Femur (tissue), 1 donor: Measurements from ENCODE around the gene ZBTB37.
A peak's percentile ranks its signal among the peaks of the same experiment; 100 is the strongest.
"Not testable (repeated sequence)": the region's sequence is repeated elsewhere in the genome, so short reads cannot be mapped to it uniquely, and the experiment has no call there.

Experiments
- DNase-seq: peaks from one replicate; pipeline ENCODE4 v3.0.0-alpha.2; 2017

Gene ZBTB37

DNA sequence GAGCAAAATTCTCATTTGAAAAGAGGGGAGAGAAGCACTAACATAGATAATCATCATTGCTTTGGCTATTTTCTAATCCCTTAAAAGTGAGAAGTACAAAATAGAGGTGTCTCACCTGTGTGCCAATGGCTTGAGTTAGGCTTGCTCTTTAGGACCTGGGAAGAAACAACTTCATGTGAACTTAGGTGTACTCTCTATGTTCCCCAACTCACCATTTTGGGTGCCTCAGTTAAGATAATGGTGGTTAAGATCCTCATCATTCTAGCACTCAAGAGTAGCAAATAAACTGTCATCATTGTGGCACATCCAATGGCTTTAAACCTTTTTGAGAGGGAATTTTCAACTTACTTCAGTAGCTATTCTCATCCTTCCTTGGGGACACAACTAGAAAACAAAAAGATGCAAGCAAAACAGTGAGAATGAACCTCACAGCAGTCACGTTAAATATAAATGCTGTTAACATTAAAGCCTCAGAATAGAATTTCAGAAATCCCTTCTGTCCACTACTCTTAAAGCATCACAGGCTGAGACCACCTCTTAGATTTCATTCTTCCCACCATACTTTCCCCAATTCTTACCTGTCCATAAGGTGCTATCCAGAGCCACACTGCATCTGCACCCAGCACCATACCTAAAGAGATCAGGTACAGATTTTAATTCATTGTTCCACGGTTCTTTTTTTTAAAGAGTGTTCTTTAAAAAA, 1.6 kb upstream of the ZBTB37 start:
- no peak for DNase-seq

DNA sequence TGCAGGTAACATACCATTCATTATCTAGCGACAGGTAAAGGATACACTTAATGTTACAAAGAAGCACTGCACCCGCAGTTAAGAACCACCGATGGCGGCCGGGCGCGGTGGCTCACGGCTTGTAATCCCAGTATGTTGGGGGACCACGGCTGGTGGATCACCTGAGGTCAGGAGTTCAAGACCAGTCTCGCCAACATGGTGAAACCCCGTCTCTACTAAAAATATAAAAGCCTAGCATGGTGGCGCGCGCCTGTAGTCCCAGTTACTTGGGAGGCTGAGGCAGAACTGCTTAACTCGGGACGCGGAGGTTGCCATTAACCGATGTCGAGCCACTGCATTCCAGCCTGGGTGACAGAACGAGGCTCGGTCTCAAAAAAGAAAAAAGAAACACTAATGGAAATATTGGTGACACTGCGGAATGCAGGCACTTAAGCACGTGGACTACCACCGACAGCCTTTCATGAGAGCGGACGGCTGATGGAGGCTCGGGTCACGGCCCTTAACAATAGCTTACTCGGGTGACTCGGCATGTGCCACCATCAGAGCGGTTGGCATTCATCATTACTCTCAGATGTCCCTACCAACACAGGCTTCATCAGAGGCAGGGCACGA, 933 bp upstream of the ZBTB37 start:
- no peak for DNase-seq

DNA sequence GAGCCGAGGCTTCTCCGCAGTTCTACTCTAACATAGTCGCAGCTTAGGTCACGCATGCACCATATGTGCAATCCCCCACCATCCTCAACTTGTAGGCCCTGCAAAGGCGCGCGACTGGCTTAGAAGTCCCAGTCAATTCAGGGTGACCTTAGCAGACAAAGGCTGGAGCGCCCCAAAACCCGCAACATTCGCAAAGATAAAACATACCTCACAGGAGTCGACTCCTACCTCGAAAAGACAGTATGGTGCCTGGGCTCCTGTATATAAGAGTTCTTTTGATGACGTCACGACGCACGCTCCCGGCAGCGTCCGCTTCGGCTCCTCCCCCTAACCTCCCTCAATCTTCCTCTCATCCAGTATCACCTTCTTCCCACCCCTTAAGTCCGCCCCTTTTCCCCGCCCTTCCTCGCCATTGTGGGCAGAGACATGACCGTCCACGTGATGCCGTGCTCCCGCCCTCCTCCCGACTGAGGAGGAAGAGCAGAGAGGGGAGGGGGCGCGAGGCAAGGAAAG, 371 bp upstream of the ZBTB37 start, which contains the start of gene GAS5:
Gene GAS5, minus strand, starts transcription at position 237 of the 513 bp plus-strand sequence.
- DNase-seq: peak; percentile 100

DNA sequence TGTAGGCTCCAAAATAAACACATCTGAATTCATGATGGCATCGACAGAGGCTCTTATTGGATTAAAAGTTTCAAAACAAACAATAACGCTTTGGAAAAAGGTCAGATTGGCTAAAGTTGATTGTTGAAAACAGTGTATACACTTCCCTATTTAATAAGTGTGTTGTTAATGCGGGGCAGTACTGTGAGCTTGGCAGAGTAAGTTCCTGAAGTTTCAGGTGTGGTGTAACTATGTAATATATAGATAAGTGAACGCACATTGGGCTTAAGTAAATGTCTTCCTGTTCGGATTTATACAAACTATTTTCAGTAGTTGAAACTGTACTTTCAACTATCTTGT, 810 bp downstream of the ZBTB37 start:
- no peak for DNase-seq

DNA sequence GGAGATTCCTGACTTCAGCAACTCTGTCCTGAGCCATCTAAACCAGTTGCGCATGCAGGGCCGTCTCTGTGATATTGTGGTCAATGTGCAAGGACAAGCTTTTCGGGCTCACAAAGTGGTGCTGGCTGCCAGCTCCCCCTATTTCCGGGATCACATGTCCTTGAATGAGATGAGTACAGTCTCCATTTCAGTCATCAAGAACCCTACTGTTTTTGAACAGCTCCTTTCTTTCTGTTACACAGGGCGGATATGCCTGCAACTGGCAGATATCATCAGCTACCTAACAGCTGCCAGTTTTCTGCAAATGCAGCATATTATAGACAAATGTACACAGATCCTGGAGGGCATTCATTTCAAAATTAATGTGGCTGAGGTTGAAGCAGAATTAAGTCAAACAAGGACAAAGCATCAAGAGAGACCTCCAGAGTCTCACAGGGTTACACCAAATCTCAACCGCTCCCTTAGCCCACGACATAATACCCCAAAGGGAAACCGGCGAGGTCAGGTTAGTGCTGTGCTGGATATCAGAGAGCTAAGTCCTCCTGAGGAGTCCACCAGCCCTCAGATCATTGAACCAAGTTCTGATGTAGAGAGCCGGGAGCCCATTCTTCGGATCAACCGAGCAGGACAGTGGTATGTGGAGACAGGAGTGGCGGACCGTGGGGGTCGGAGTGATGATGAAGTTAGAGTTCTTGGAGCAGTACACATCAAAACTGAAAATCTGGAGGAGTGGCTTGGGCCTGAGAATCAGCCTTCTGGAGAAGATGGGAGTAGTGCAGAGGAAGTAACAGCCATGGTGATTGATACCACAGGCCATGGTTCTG, 2.3 kb downstream of the ZBTB37 start:
- no peak for DNase-seq

DNA sequence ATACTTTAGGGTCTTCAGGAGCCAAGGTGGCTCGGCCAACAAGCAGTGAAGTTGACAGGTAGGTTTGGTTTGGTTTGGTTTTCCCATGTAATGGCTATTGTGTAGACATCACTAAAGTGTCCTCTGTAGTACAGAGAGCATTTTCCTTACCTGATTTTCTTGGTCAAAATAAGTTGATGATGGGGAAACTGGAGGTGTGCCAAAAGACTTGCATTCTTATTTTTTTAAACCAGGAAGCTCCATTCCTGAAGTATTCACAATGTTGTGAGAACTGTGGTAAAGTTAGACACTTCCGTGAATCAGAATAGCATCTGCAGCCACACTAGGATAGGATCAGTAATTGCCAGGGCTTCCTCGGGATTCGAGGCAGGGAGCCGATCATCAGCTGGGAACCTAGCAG, 2.9 kb downstream of the ZBTB37 start:
- no peak for DNase-seq

DNA sequence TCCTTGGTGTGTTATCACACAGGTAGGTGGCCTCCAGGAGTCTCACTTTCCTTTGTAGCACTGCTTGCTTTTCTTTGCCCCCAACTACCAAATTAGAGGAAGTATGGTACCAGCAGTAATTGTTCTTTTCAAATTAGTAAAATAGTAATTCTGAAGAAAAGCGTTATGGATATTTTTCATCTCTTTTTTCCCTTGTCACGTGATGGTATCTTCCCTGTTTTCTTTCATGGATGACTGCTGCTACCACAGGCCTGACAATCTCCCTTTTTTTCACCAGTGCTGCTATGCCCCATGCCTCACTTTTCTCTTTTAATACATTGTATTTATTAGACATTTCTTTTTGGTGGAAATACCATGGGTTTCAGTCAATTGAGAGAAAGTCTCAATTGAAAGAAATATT, 3.3 kb downstream of the ZBTB37 start:
- no peak for DNase-seq

DNA sequence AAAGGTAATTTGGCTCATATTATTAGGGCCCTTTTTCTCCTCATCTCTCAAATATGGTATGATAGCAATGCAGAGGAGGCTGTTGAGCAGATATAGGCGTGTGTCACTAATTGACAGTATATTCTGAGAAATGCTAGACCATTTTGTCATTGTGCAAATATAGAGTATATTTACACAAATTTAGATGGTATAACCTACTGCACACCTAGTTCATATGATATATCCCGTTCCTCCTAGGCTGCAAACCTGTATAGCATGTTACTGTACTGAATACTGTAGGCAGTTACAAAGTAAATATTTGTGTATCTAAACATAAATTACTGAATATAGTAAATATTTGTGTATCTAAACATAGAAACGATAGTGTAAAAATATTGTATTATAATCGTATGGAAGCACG, 8.6 kb downstream of the ZBTB37 start:
- no peak for DNase-seq

DNA sequence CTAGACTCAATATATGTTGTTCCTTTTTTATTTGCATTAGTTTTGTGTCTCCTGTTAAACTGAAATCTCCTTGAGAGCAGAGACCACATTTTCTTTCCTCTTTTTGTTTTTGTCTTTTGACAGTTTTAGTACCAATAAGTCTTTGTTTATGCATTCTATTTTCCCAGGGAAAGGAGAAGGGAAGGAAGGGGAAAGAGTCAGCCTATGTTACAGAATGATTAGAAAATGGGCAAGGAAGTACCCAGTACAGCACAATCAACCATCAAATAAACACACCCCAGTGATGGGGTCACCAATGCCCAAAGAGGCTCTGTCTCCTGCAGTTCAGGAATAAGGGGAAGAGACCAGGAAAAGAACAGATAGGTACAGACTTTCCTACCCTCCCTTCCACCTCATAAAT, 10.1 kb downstream of the ZBTB37 start:
- no peak for DNase-seq

DNA sequence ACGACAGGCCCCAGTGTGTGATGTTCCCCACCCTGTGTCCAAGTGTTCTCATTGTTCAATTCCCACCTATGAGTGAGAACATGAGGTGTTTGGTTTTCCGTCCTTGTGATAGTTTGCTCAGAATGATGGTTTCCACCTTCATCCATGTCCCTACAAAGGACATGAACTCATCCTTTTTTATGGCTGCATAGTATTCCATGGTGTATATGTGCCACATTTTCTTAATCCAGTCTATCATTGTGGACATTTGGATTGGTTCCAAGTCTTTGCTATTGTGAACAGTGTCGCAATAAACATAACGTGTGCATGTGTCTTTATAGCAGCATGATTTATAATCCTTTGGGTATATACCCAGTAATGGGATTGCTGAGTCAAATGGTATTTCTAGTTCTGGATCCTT, 12.9 kb downstream of the ZBTB37 start:
- not testable (repeated sequence) for DNase-seq

DNA sequence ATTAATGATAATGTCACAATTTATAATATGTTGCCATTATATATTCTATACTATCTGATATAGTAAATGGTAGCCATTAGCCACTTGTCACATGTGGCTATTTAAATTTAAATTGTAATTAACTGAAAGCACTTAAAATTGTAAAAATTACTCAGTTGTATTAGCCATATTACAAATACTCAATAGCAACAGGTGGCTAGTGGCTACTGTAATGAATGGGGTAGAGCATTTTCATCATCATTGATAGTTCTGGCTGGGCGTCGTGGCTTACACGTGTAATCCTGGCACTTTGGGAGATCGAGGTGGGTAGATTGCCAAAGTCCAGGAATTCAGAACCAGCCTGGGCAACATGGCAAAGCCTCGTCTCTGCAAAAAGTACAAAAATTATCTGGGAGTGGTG, 16.5 kb downstream of the ZBTB37 start:
- no peak for DNase-seq

DNA sequence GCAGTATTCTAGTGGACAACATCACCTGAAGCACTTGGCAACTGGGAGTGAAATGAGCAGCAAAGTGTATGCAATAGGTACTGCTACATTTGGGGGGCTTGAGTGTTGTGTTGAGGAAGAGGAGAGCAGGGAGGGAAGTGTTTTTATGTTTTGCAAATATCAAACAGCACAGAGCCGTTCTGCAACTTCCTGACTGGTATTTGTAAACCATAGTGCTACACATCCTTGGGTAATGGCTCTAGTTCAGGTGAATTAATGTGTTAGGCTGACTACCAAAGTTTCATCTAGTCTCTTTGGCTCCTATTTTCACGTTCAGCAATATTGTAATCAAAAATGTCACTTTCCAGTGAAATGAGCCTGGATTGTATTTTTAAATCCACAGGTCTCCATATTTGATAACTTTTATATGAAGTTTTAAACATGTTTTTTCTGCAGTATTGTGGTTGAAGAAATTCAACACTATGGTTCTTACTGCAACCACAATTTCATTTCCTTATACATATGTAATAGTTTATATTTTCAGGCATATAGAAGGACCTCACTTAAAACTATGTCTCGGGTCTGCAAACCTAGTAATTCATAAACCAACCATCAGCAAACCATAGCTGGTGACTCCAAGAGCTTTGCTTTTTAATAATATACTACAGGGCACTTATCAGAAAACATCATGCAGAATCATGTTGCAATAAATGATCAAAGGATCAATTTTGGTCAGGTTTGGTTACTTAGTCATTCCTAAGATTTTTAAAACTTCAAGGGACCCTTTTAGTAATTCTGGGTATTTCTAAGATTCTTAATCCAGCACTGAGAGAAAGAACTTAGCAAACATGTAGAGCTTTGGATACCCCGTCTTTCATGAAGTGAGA, 18.8 kb downstream of the ZBTB37 start:
- DNase-seq: no peak

DNA sequence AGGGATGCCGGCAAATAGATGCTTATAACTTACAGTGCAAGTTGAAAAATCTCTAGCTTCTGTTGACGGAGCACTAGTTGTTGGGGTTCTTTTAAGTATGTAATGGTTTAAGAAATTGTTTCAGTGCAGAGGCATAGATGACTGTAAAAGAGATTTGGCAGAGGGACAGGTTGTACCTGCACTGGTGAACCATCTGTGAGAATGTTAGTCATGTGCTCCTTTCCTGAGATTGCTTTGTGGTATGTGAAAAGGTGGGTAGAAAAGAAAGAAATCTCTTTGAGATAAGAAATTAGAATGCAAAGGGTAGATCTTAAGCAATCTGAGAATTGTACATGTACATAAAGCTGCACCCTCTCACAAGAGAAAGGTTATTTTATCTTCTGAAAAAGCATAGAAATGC, 19.4 kb downstream of the ZBTB37 start:
- no peak for DNase-seq

DNA sequence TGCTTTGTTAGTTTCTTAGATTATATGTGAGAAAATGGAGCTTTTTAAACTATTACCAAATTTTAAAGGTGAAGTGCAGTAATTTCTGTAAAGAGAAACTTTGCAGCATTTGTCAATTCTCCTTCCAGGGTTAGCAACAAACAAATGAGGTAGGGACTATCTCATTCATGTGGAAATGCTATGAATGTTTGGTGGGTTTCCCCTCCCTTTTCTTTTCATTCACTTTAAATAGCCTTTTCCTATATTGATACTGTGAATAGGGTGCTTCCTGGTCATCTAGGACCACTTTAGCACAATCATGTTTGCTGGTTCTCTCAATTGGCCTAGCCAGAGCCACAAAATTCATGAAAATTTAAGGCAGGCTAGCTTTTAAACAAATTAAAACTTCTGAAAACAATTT, 20.6 kb downstream of the ZBTB37 start:
- DNase-seq: no peak

DNA sequence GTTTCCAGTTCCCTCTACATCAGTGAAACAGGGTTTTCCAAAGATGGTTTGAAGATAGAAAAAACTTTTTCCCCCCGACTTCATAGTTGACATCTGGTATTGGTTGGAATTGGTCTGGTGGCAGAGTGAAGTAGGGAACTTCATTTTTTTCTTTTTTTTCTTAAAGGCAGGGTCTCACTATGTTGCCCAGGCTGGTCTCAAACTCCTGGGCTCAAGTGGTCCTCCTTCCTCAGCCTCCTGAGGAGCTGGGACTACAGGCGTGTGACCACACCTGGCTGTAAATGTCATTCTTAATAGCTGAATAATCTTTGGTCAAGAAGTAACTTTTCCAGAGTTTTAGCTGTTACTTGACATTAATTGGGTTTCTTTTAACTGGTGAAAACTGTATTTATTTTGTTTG, 21.7 kb downstream of the ZBTB37 start:
- DNase-seq: no peak

DNA sequence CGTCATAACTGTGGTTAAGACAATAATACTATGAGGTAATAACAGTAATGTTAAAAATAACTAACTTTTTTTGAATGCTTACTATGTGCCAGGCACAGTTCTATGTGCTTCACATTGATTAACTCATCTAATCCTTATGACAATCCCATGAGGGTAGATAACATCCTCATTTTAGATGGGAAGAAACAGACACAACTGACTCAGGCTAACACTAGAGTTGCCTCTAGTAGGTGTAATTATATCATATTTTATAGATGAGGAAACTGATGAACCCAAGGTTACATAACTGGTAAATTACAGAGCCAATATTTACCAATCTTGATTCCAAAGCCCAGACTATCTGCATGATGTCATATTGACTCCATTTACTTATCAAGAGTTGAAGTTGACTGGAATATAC, 25.4 kb downstream of the ZBTB37 start:
- DNase-seq: no peak

DNA sequence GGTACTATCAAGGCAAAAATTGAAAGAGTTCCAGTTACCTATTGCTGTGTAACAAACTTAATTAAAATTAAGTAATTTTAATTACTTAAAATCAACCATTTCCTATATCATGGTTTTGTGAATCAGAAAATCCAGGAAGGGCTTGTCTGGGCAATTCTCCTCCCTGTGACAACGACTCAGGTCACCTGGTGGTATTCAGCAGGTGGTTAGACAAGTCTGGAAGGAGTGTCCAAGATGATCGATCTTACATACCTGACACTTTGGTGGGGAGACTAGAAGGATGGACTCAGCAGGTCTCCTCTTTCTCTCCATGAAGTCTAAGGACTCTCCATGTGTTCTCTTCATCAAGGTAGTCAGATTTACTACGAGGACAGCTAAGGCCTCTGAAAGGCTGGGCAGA, 26.0 kb downstream of the ZBTB37 start:
- no peak for DNase-seq

DNA sequence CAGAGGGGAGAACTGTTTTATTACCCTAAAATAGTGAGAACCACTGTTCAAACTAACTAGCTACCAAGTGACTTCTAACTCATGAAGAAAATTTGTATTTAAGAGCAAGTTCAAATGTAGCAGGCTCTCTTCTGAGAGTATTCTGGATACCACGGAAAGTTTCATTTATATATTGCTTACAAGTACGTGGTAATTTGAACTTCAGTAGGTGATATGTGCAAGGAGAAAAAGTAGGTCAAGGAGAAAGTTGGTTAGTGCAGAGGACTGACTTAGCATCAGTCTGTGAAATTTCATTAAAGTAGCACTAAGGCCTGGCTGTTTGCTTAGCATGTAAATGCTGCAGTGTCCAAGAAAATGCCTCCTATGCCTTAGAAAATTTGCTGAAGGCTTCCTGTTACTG, 32.2 kb downstream of the ZBTB37 start:
- no peak for DNase-seq

DNA sequence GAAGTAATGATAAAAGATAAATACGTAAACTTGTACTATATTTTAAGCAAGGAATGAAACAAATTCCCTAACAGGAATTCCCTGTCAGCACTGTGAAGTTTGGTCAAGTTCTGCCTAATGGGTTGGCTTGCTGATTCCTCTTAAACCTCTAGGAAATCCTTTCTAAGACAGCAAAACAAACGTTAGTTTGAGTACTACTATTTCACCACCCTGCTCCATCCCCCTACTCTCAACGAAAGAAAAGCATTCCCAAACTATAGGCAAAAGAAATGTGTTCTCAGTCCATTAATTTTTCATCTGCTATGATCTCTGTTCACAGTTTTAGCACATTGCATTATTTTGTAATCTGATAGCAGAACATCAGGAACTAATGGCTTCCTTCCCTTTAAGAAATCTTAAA, 32.8 kb downstream of the ZBTB37 start:
- DNase-seq: no peak

DNA sequence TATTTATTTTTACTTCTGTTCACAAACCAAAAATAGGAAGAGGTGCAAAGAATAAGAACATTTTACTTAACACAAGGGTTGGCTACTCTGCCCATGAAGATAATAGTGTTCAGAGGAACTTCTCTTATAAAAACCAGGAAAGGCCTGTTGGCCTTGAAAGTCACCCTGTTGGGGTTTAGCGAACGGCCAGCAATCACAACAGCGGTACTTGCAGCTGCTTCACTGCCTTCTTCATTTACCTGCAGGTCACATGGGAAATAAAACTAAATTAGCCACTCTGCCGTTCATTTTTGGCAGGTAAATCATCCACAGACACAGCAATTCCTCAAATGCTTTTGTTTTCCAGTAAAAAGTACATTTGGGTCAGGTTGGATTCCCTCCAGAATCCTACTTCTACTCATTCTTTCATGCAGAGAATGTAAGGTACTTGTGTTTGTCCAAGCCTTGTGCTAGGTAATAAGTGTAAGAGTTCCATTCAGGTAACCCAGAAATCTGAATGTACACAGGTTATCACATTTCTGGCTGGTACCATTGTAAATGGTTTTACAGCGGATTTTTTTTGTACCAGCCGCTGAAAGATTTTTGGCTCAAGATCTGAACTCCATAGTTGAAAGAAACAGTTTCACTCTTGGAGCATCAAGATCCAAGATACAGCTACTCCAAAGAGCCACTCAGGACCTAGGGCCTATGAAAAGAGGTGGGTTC, 35.8 kb downstream of the ZBTB37 start:
- no peak for DNase-seq

DNA sequence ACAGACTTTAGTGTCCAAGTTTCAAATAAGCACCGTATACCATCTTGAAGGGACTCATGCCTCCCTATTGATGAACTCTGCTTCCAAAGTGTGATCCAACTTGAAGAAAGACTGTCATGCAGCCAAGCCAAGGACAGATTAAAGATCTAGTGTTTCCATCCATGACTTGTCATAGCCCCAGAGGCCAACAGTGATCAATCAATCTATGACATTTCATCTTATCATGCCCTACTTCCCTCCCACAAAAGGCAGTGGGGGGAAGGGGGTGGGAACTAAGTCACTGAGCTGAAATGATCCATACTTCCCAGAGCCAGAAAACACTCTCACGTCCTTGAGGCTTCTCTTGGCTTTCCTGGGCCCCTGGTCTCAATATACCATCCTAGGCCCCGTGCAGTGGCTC, 44.9 kb downstream of the ZBTB37 start:
- DNase-seq: no peak

DNA sequence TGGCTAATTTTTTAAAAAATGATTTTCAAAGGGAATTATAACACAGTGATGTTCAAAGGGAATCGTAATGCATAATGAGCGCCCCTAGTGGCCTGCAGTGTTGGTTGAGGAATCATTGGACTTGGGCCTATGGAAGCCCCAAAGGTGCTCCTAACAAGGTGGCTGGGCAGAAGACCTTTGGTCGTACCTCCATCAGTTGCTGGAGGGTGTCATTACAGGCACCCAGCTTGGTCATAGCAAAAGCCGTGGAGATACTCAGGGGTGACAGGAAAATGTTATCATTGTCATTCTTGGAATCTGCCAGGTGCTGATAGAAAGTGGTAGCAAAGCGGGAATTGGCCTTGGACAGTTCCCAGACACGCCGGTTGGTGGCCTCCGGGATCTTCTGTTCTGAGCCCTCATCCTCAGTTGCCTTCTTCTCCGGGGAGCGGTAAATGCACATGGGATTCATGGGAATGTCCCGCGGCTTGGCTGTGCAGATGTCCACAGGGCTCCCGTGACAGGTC, 46.2 kb downstream of the ZBTB37 start:
- DNase-seq: no peak
